Gastroesophageal sphincter (tissue), 4 donors: Measurements from ENCODE around the gene RNF7. TPM values are rescaled to one million over a fixed set of nuclear protein-coding genes. Genes with fewer than 3 reads are reported as not detected.

ENCODE experiments used
- ATAC-seq: fragments of 150-250 bp; one replicate; pipeline ENCODE4 v1.9.1; 2016; ENCODE audit warnings: mild to moderate bottlenecking, moderate library complexity
- H3K27ac ChIP-seq, 4 donors: fragments of 200-600 bp; sonication (generic) in 3 of 4; 1 replicate in 3 of 4; 2 replicates in 1 of 4; pipeline ENCODE4 v1.5.1; 2016 to 2019
- H3K27me3 ChIP-seq: fragments of 200-600 bp; sonication (generic); one replicate; pipeline ENCODE4 v1.5.1; 2019
- H3K36me3 ChIP-seq, 2 donors: fragments of 200-600 bp; sonication (generic); one replicate each; pipeline ENCODE4 v1.5.1; 2019; ENCODE audit warnings: control low read depth in 1 of 2
- H3K4me1 ChIP-seq, 3 donors: fragments of 200-600 bp; sonication (generic); 1 replicate in 2 of 3; 2 replicates in 1 of 3; pipeline ENCODE4 v1.5.1; 2016 to 2019; ENCODE audit warnings: control low read depth in 2 of 3
- H3K4me3 ChIP-seq, 2 donors: fragments of 200-600 bp; sonication (generic); one replicate each; pipeline ENCODE4 v1.5.1; 2019; ENCODE audit warnings: mild to moderate bottlenecking in 1 of 2, moderate library complexity in 1 of 2
- H3K9me3 ChIP-seq, 3 donors: fragments of 200-600 bp; sonication (generic); one replicate each; pipeline ENCODE4 v1.5.1; 2017 to 2019; ENCODE audit warnings: control low read depth in 2 of 3
- CTCF ChIP-seq, 4 experiments: fragments of 200-600 bp in 2 of 4; fragments of 450-650 bp in 2 of 4; sonication (generic) in 1 of 4; IDR thresholded peaks; one replicate each; pipeline ENCODE4 v1.5.1; 2017 to 2019; ENCODE audit warnings: antibody characterized with exemption in 4 of 4, mild to moderate bottlenecking in 2 of 4, moderate library complexity in 2 of 4
- EP300 ChIP-seq: sonication (generic); formaldehyde crosslinking; IDR thresholded peaks from one replicate; pipeline ENCODE4 v1.6.1; 2017; ENCODE audit warnings: antibody characterized with exemption, mild to moderate bottlenecking
- POLR2A ChIP-seq, 2 donors: fragments of 450-650 bp; IDR thresholded peaks; one replicate each; pipeline ENCODE4 v1.6.1; 2017; ENCODE audit warnings: antibody characterized with exemption in 2 of 2, mild to moderate bottlenecking in 2 of 2, moderate library complexity in 1 of 2
- POLR2AphosphoS5 ChIP-seq: sonication (generic); formaldehyde crosslinking; IDR thresholded peaks from one replicate; pipeline ENCODE4 v1.6.1; 2017; ENCODE audit warnings: antibody characterized with exemption
- WGBS, 2 donors: methylation state at CpG; one replicate each; pipeline ENCODE4 v1.1.5; 2018; ENCODE audit warnings: low coverage in 1 of 2; 5-methylcytosine and 5-hydroxymethylcytosine counted together
- total RNA-seq, 4 donors: library from RNA; depleted of rRNA; stranded (reverse); fragments of >200 nt; gene quantifications; one replicate each; pipeline ENCODE4 v1.1.0, GENCODE V29; 2016

Gene RNF7
- total RNA-seq, 4 donors from 2014 or later: 73.0 to 133 (median 87.7) TPM

GRCh38 chr3:141767066-141767465 is 29.0 kb downstream of the RNF7 start:
- H3K9me3 ChIP-seq: no peaks in the 10 kb centered on the region
- H3K27ac ChIP-seq: no peak overlapping the region
- no peaks in the 10 kb centered on the region for H3K27me3 ChIP-seq
- H3K4me3 ChIP-seq: no peak overlapping the region
- no peak for TF ChIP-seq EP300
- no peak for TF ChIP-seq POLR2A (IDR thresholded peaks at IDR 0.05)
- TF ChIP-seq CTCF (IDR thresholded peaks at IDR 0.05): no peak
- TF ChIP-seq POLR2AphosphoS5: no peak
- ATAC-seq: no peak
- H3K4me1 ChIP-seq: no peaks in the 10 kb centered on the region
- H3K36me3 ChIP-seq: no peaks in the 10 kb centered on the region
- 72 to 85% methylated on average over 2 of the region's 2 CpGs for WGBS, 2 donors

GRCh38 chr3:141769221-141769894 is 31.3 kb downstream of the RNF7 start:
- H3K4me3 ChIP-seq: no peak overlapping the region
- no peaks in the 10 kb centered on the region for H3K27me3 ChIP-seq
- H3K27ac ChIP-seq: no peak overlapping the region
- 50 to 55% methylated on average over 5 to 6 of the region's 6 CpGs for WGBS, 2 donors
- H3K4me1 ChIP-seq: no peaks in the 10 kb centered on the region
- H3K9me3 ChIP-seq: no peaks in the 10 kb centered on the region
- no peaks in the 10 kb centered on the region for H3K36me3 ChIP-seq
- TF ChIP-seq POLR2A (IDR thresholded peaks at IDR 0.05) (no peak), POLR2AphosphoS5 (no peak), EP300 (no peak), CTCF (IDR thresholded peaks at IDR 0.05) (no peak)
- no peak for ATAC-seq

- Histone ChIP-seq H3K27me3 (no peaks in the 10 kb centered on the region), H3K4me3 (no peak overlapping the region), H3K4me1 (no peaks in the 10 kb centered on the region), H3K27ac (no peak overlapping the region), H3K9me3 (no peaks in the 10 kb centered on the region), H3K36me3 (no peaks in the 10 kb centered on the region)
- ATAC-seq: no peak
- WGBS, 2 donors: 86 to 100% methylated on average over 1 to 6 of the region's 6 CpGs
- TF ChIP-seq POLR2AphosphoS5: no peak
- no peak for TF ChIP-seq CTCF (IDR thresholded peaks at IDR 0.05)
Measured at GRCh38 chr3:141773676-141774075, 35.6 kb downstream of the RNF7 start.

- TF ChIP-seq POLR2AphosphoS5: no peak
- TF ChIP-seq EP300: no peak
- TF ChIP-seq POLR2A (IDR thresholded peaks at IDR 0.05): no peak
- no peak for TF ChIP-seq CTCF (IDR thresholded peaks at IDR 0.05)
- WGBS, 2 donors: 83% methylated on average over 6 to 7 of the region's 14 CpGs
- Histone ChIP-seq H3K4me3 (no peak overlapping the region), H3K9me3 (no peaks in the 10 kb centered on the region), H3K27me3 (no peaks in the 10 kb centered on the region), H3K36me3 (no peaks in the 10 kb centered on the region), H3K4me1 (no peaks in the 10 kb centered on the region), H3K27ac (no peak overlapping the region)
- no peak for ATAC-seq
Measured at GRCh38 chr3:141776376-141776775, 38.3 kb downstream of the RNF7 start.

- ATAC-seq: no peak
- WGBS, 2 donors: 70 to 83% methylated on average over 6 of the region's 15 CpGs
- H3K36me3 ChIP-seq: no peaks in the 10 kb centered on the region
- no peak overlapping the region for H3K4me3 ChIP-seq
- no peaks in the 10 kb centered on the region for H3K9me3 ChIP-seq
- H3K27ac ChIP-seq: no peak overlapping the region
- H3K4me1 ChIP-seq: no peaks in the 10 kb centered on the region
- no peaks in the 10 kb centered on the region for H3K27me3 ChIP-seq
- TF ChIP-seq CTCF (IDR thresholded peaks at IDR 0.05) (no peak), EP300 (no peak)
Measured at GRCh38 chr3:141776885-141777284, 38.8 kb downstream of the RNF7 start.
